Osteoblast (primary cell): ENCODE results near the gene RPL29. TPM values are rescaled to one million over a fixed set of nuclear protein-coding genes. Genes with fewer than 3 reads are reported as not detected.
"Not testable (repeated sequence)": the region's sequence is repeated elsewhere in the genome, so short reads cannot be mapped to it uniquely, and the experiment has no call there.

Experiments
- DNase-seq: peaks from one replicate; pipeline ENCODE4 v3.0.0; 2011; ENCODE audit warnings: low spot score, mixed read lengths; ENCODE audit not compliant: insufficient read length; ENCODE audit errors: missing footprints
- H2AFZ ChIP-seq: 2 replicates; pipeline ENCODE4 v1.6.0; 2011; ENCODE audit warnings: mild to moderate bottlenecking, low read length
- H3K27ac ChIP-seq: 2 replicates; pipeline ENCODE4 v1.5.1; 2011; ENCODE audit warnings: mild to moderate bottlenecking, low read depth, low read length, moderate library complexity
- H3K27me3 ChIP-seq: 2 replicates; pipeline ENCODE4 v1.6.0; 2012; ENCODE audit warnings: mild to moderate bottlenecking, control low read depth, inconsistent platforms, low read length, moderate library complexity; ENCODE audit not compliant: insufficient read depth
- H3K36me3 ChIP-seq: 2 replicates; pipeline ENCODE4 v1.5.1; 2011; ENCODE audit warnings: mild to moderate bottlenecking, low read length, control low read depth, moderate library complexity; ENCODE audit not compliant: insufficient read depth
- H3K4me1 ChIP-seq: 2 replicates; pipeline ENCODE4 v1.5.1; 2011; ENCODE audit warnings: mild to moderate bottlenecking, low read length, control low read depth, moderate library complexity; ENCODE audit not compliant: insufficient read depth
- H3K4me2 ChIP-seq: 2 replicates; pipeline ENCODE4 v1.6.0; 2011; ENCODE audit warnings: mild to moderate bottlenecking, low read length; ENCODE audit not compliant: insufficient read depth
- H3K4me3 ChIP-seq: fragments of 200-600 bp; sonication (generic); 3 replicates; pipeline ENCODE4 v1.5.1; 2012; ENCODE audit warnings: mild to moderate bottlenecking, low read length, inconsistent platforms; ENCODE audit not compliant: insufficient read depth
- H3K79me2 ChIP-seq: 2 replicates; pipeline ENCODE4 v1.6.0; 2012; ENCODE audit warnings: mild to moderate bottlenecking, low read length, control low read depth, inconsistent platforms; ENCODE audit not compliant: insufficient read depth
- H3K9me3 ChIP-seq: 2 replicates; pipeline ENCODE4 v1.5.1; 2011; ENCODE audit warnings: low read depth, low read length, control low read depth
- H4K20me1 ChIP-seq: 2 replicates; pipeline ENCODE4 v1.6.0; 2012; ENCODE audit warnings: mild to moderate bottlenecking, low read length, control low read depth; ENCODE audit not compliant: insufficient read depth
- CTCF ChIP-seq: IDR thresholded peaks from 2 replicates; pipeline ENCODE4 v1.5.1; 2011; ENCODE audit warnings: mild to moderate bottlenecking, low read depth, low read length, moderate library complexity; ENCODE audit errors: extremely low read depth
- total RNA-seq: library from RNA; depleted of rRNA; stranded (reverse); fragments of >200 nt; gene quantifications from 2 replicates; pipeline ENCODE4 v1.2.3, GENCODE V29; 2012

Gene RPL29
- total RNA-seq, 1 donor: 862 TPM

DNA sequence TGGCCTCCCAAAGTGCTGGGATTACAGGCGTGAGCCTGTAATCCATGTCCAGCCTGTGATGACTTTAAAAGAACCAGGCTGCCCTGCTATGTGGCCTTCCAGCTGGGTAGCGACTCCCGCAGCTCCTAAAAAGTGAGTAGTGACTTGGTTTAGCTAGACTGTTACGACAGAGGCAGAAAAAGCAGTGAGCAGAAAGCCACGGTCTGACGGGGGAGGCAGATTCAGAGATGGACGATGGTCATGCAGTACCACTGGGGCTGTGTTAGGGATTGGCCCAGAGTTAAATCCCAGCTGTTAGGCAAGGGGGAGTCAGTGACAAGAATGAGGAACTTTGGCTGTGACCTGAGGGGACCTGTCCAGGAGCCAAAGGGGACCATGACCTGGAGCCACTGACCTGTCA lies 3.1 kb upstream of the RPL29 start:
- TF ChIP-seq CTCF: no peak

GRCh38 chr3:51997935-51998596 lies 2.4 kb upstream of the RPL29 start:
- no peak for TF ChIP-seq CTCF
- no peak overlapping the region for H2AFZ ChIP-seq

More for the DNA sequence above, 3.1 kb upstream of the RPL29 start:
- Histone ChIP-seq H3K36me3 (peaks cover 14% of the 10 kb centered on the region), H3K4me1 (peaks cover 12% of the 10 kb centered on the region), H2AFZ (no peak overlapping the region), H3K79me2 (peaks cover 19% of the 10 kb centered on the region), H3K27ac (no peak overlapping the region), H4K20me1 (peaks cover 13% of the 10 kb centered on the region), H3K4me2 (no peak overlapping the region), H3K27me3 (peaks cover 5% of the 10 kb centered on the region), H3K4me3 (no peak overlapping the region), H3K9me3 (no peaks in the 10 kb centered on the region)
- DNase-seq: no peak

GRCh38 chr3:51997172-51997571 lies 1.5 kb upstream of the RPL29 start:
- H3K36me3 ChIP-seq: peaks cover 23% of the 10 kb centered on the region
- H4K20me1 ChIP-seq: peaks cover 15% of the 10 kb centered on the region
- TF ChIP-seq CTCF: no peak
- peaks cover 16% of the 10 kb centered on the region for H3K4me1 ChIP-seq
- no peak overlapping the region for H3K27ac ChIP-seq
- peaks cover 5% of the 10 kb centered on the region for H3K27me3 ChIP-seq
- no peak overlapping the region for H3K4me2 ChIP-seq
- DNase-seq: no peak
- no peak overlapping the region for H2AFZ ChIP-seq
- peaks cover 26% of the 10 kb centered on the region for H3K79me2 ChIP-seq
- H3K4me3 ChIP-seq: no peak overlapping the region
- no peaks in the 10 kb centered on the region for H3K9me3 ChIP-seq

More at GRCh38 chr3:51997935-51998596, 2.4 kb upstream of the RPL29 start:
- peak; percentile 49 for DNase-seq
- Histone ChIP-seq H3K27me3 (peaks cover 5% of the 10 kb centered on the region), H3K79me2 (peaks cover 19% of the 10 kb centered on the region), H3K4me1 (peaks cover 12% of the 10 kb centered on the region), H3K4me2 (no peak overlapping the region), H3K27ac (no peak overlapping the region), H3K4me3 (no peak overlapping the region), H4K20me1 (peaks cover 13% of the 10 kb centered on the region), H3K36me3 (peaks cover 14% of the 10 kb centered on the region), H3K9me3 (no peaks in the 10 kb centered on the region)

GRCh38 chr3:51994530-51994929 lies 1.2 kb downstream of the RPL29 start:
- H3K36me3 ChIP-seq: peaks cover 32% of the 10 kb centered on the region
- DNase-seq: no peak
- peak overlapping the region; percentile 100 for H3K4me3 ChIP-seq
- H3K79me2 ChIP-seq: peaks cover 29% of the 10 kb centered on the region
- no peak overlapping the region for H2AFZ ChIP-seq
- peak overlapping the region; percentile 99 for H3K4me2 ChIP-seq
- H3K27me3 ChIP-seq: peaks cover 5% of the 10 kb centered on the region
- peaks cover 17% of the 10 kb centered on the region for H4K20me1 ChIP-seq
- peak overlapping the region; percentile 95 for H3K27ac ChIP-seq
- TF ChIP-seq CTCF: no peak
- no peaks in the 10 kb centered on the region for H3K9me3 ChIP-seq
- H3K4me1 ChIP-seq: peaks cover 16% of the 10 kb centered on the region

- not testable (repeated sequence) for H3K9me3 ChIP-seq, H3K4me3 ChIP-seq, H3K27ac ChIP-seq, H3K27me3 ChIP-seq, H2AFZ ChIP-seq, DNase-seq, H3K4me2 ChIP-seq
- Histone ChIP-seq H3K4me1 (peaks cover 16% of the 10 kb centered on the region), H3K36me3 (peaks cover 32% of the 10 kb centered on the region), H4K20me1 (peaks cover 20% of the 10 kb centered on the region), H3K79me2 (peaks cover 29% of the 10 kb centered on the region)
Observed at GRCh38 chr3:51993657-51994056, 2.0 kb downstream of the RPL29 start.
